Measurements from ENCODE around the gene NR3C2.
"Not testable (repeated sequence)": the region's sequence is repeated elsewhere in the genome, so short reads cannot be mapped to it uniquely, and the experiment has no call there.

NR3C2 gene

GRCh38 chr4:148364525-148364924 lies 77.7 kb downstream of the NR3C2 start:
- DNase-seq = no peak

- DNase-seq = no peak
Observed at GRCh38 chr4:148359769-148360168, 82.4 kb downstream of the NR3C2 start.

- DNase-seq = no peak
Observed at GRCh38 chr4:148355442-148356123, 86.6 kb downstream of the NR3C2 start.

- no peak for DNase-seq
Observed at GRCh38 chr4:148354186-148354585, 88.0 kb downstream of the NR3C2 start.

- no peak for DNase-seq
Observed at GRCh38 chr4:148353571-148353970, 88.6 kb downstream of the NR3C2 start.

- DNase-seq = no peak
Observed at GRCh38 chr4:148349153-148349552, 93.1 kb downstream of the NR3C2 start.

GRCh38 chr4:148346657-148347056 lies 95.6 kb downstream of the NR3C2 start:
- DNase-seq = no peak

GRCh38 chr4:148345509-148345908 lies 96.7 kb downstream of the NR3C2 start:
- no peak for DNase-seq

- no peak for DNase-seq
Observed at GRCh38 chr4:148344941-148345340, 97.3 kb downstream of the NR3C2 start.

- DNase-seq = no peak
Observed at GRCh38 chr4:148344352-148344751, 97.9 kb downstream of the NR3C2 start.

- no peak for DNase-seq
Observed at GRCh38 chr4:148341980-148342800, 100.0 kb downstream of the NR3C2 start.

GRCh38 chr4:148335133-148335532 lies 107.1 kb downstream of the NR3C2 start:
- DNase-seq = no peak

- DNase-seq = no peak
Observed at GRCh38 chr4:148333265-148333664, 108.9 kb downstream of the NR3C2 start.

GRCh38 chr4:148332486-148332885 lies 109.7 kb downstream of the NR3C2 start:
- DNase-seq = no peak

- no peak for DNase-seq
Observed at GRCh38 chr4:148330724-148331123, 111.5 kb downstream of the NR3C2 start.

- no peak for DNase-seq
Observed at GRCh38 chr4:148330161-148330560, 112.1 kb downstream of the NR3C2 start.

- DNase-seq = no peak
Observed at GRCh38 chr4:148329751-148330150, 112.5 kb downstream of the NR3C2 start.

- no peak for DNase-seq
Observed at GRCh38 chr4:148327683-148328082, 114.5 kb downstream of the NR3C2 start.

- DNase-seq = not testable (repeated sequence)
Observed at GRCh38 chr4:148323316-148323715, 118.9 kb downstream of the NR3C2 start.

- peak; percentile 4 for DNase-seq
Observed at GRCh38 chr4:148315049-148315448, 127.2 kb downstream of the NR3C2 start.

- DNase-seq = no peak
Observed at GRCh38 chr4:148312956-148313490, 129.2 kb downstream of the NR3C2 start.

GRCh38 chr4:148311526-148311925 lies 130.7 kb downstream of the NR3C2 start:
- DNase-seq = no peak

- DNase-seq = no peak
Observed at GRCh38 chr4:148310756-148311155, 131.5 kb downstream of the NR3C2 start.

- no peak for DNase-seq
Observed at GRCh38 chr4:148305751-148306150, 136.5 kb downstream of the NR3C2 start.

Data from fibroblast of skin of scalp (primary cell).